K562 (cell line): ENCODE data around the gene MRPL41. TPM values are rescaled to one million over a fixed set of nuclear protein-coding genes. Genes with fewer than 3 reads are reported as not detected.

Experiments used
- ATAC-seq: fragments of 200-7000 bp; cut with Tn5 transposase; 3 replicates; pipeline ENCODE4 v1.9.1; 2020; ENCODE audit warnings: moderate library complexity
- BruUV-seq: library from RNA; stranded (reverse); fragments of 400-500 nt; replicated peaks from 2 replicates; lab custom pipeline; 2021; lab: Mats Ljungman, UMichigan
- CTCF ChIA-PET: fragments of 300-600 bp; formaldehyde crosslinking; extraction: SDS; loops from one replicate; lab custom pipeline; 2021; ENCODE audit warnings: low intra/inter-chr PET ratio; lab: Yijun Ruan, JAX
- POLR2A ChIA-PET: fragments of 300-600, 350-650 bp; sonication (Branson Sonifier 250); formaldehyde crosslinking; extraction: SDS; loops from one replicate; lab custom pipeline; 2021; ENCODE audit warnings: antibody characterized with exemption, inconsistent platforms; lab: Yijun Ruan, JAX
- DNase-seq, 4 experiments: peaks; one replicate each; pipeline versions ENCODE4 v3.0.0 to v3.0.0-alpha.2; 2011 to 2018; ENCODE audit warnings: low spot score in 3 of 4, mixed read lengths in 3 of 4; ENCODE audit errors: extremely low read depth in 1 of 4
- FAIRE-seq: peaks from 2 replicates; lab custom pipeline; 2011; peaks lifted over from hg19 to GRCh38; lab: Jason Lieb, UNC
- H2AFZ ChIP-seq: 2 replicates; pipeline ENCODE4 v1.6.0; 2011; ENCODE audit warnings: low read depth, low read length, control low read depth, inconsistent platforms
- H3K27ac ChIP-seq: fragments of 200-600 bp; 3 replicates; pipeline ENCODE4 v1.8.0; 2011; ENCODE audit warnings: low read depth, mild to moderate bottlenecking, control low read depth, inconsistent platforms, low read length, moderate library complexity, mixed read lengths; ENCODE audit errors: extremely low read depth
- H3K27me3 ChIP-seq, 2 experiments: fragments of 300-600 bp in 1 of 2; 2 replicates in 1 of 2; 3 replicates in 1 of 2; pipeline versions ENCODE4 v1.6.0 to v1.8.0; 2011; ENCODE audit warnings: inconsistent platforms in 2 of 2, low read length in 2 of 2, mild to moderate bottlenecking in 1 of 2, mixed read lengths in 1 of 2, moderate library complexity in 1 of 2; ENCODE audit not compliant: control insufficient read depth in 2 of 2, insufficient read depth in 2 of 2
- H3K36me3 ChIP-seq: fragments of 300-600 bp; 3 replicates; pipeline ENCODE4 v1.8.0; 2011; ENCODE audit warnings: mild to moderate bottlenecking, low read length, inconsistent platforms; ENCODE audit not compliant: control insufficient read depth, insufficient read depth
- H3K4me1 ChIP-seq, 2 experiments: fragments of 200-600 bp in 1 of 2; replicated peaks in 1 of 2; 2 replicates in 1 of 2; 3 replicates in 1 of 2; pipeline versions ENCODE4 v1.5.1 to v1.8.0; 2011; ENCODE audit warnings: inconsistent platforms in 2 of 2, low read length in 2 of 2, mild to moderate bottlenecking in 1 of 2, mixed read lengths in 1 of 2, moderate library complexity in 1 of 2; ENCODE audit not compliant: control insufficient read depth in 2 of 2, insufficient read depth in 2 of 2
- H3K4me2 ChIP-seq: 2 replicates; pipeline ENCODE4 v1.6.1; 2011; ENCODE audit warnings: low read length, control low read depth, inconsistent platforms, mixed read lengths; ENCODE audit not compliant: insufficient read depth
- H3K4me3 ChIP-seq: fragments of 200-600 bp; sonication (generic), shearing (Covaris generic); 2 replicates; pipeline ENCODE4 v1.5.1; 2016; ENCODE audit warnings: control low read depth, inconsistent platforms
- H3K79me2 ChIP-seq: fragments of 200-600 bp; 3 replicates; pipeline ENCODE4 v1.8.0; 2011; ENCODE audit warnings: low read length, inconsistent platforms; ENCODE audit not compliant: control insufficient read depth, insufficient read depth
- H3K9ac ChIP-seq, 2 experiments: 2 replicates each; pipeline versions ENCODE4 v1.6.0 to v1.6.1; 2011; ENCODE audit warnings: low read depth in 2 of 2, low read length in 2 of 2, control low read depth in 1 of 2, inconsistent platforms in 1 of 2, mild to moderate bottlenecking in 1 of 2, mixed read lengths in 1 of 2; ENCODE audit not compliant: insufficient read depth in 1 of 2
- H3K9me1 ChIP-seq: one replicate; pipeline ENCODE4 v1.6.0; 2011; ENCODE audit warnings: inconsistent platforms, mild to moderate bottlenecking, low read length, moderate library complexity; ENCODE audit not compliant: control insufficient read depth, insufficient read depth
- H3K9me3 ChIP-seq: replicated peaks from 2 replicates; pipeline ENCODE4 v1.5.1; 2011; ENCODE audit warnings: low read depth, low read length, inconsistent platforms; ENCODE audit not compliant: control insufficient read depth, insufficient read depth
- H4K20me1 ChIP-seq: replicated peaks from 2 replicates; pipeline ENCODE4 v1.6.1; 2011; ENCODE audit warnings: low read length, inconsistent platforms, mixed read lengths; ENCODE audit not compliant: control insufficient read depth, insufficient read depth
- CREM ChIP-seq: IDR thresholded peaks from 2 replicates; pipeline ENCODE4 v1.6.1; 2014; ENCODE audit warnings: antibody characterized with exemption, low read depth
- ELF1 ChIP-seq: fragments of 200-800 bp; sonication (Bioruptor generic); IDR thresholded peaks from 2 replicates; pipeline ENCODE4 v1.6.1; 2016; ENCODE audit warnings: missing genetic modification characterization, missing compliant biosample characterization
- FIP1L1 ChIP-seq: fragments of 200-400 bp; formaldehyde crosslinking; IDR thresholded peaks from 2 replicates; pipeline ENCODE4 v1.6.1; 2018; ENCODE audit warnings: mild to moderate bottlenecking, low read depth, low read length; ENCODE audit not compliant: poor library complexity, severe bottlenecking
- MECOM ChIP-seq: fragments of 250-450 bp; sonication (Bioruptor Pico); IDR thresholded peaks from 2 replicates; pipeline ENCODE4 v1.8.0; 2022; ENCODE audit warnings: inconsistent platforms
- RAD51 ChIP-seq: fragments of 450-650 bp; IDR thresholded peaks from 2 replicates; pipeline ENCODE4 v1.7.1; 2016; ENCODE audit warnings: low read depth, mild to moderate bottlenecking, borderline replicate concordance
- RBFOX2 ChIP-seq: fragments of 200-400 bp; formaldehyde crosslinking; IDR thresholded peaks from 2 replicates; pipeline ENCODE4 v1.6.1; 2017; ENCODE audit warnings: low read depth, mild to moderate bottlenecking, low read length, moderate library complexity
- RBM22 ChIP-seq: fragments of 200-400 bp; formaldehyde crosslinking; IDR thresholded peaks from 2 replicates; pipeline ENCODE4 v1.6.1; 2018; ENCODE audit warnings: low read length, low read depth; ENCODE audit not compliant: poor library complexity, severe bottlenecking
- SMAD2 ChIP-seq: fragments of 150-350 bp; IDR thresholded peaks from 2 replicates; pipeline ENCODE4 v1.6.1; 2014; ENCODE audit warnings: low read depth, mild to moderate bottlenecking, low read length
- TCFL5 ChIP-seq: fragments of 250-450 bp; sonication (Bioruptor Pico); conservative IDR thresholded peaks from 2 replicates; pipeline ENCODE4 v1.6.1; 2021; ENCODE audit warnings: mild to moderate bottlenecking, moderate library complexity, matching md5 sums
- THRAP3 ChIP-seq: fragments of 450-650 bp; IDR thresholded peaks from 2 replicates; pipeline ENCODE4 v1.6.1; 2016; ENCODE audit warnings: mild to moderate bottlenecking, inconsistent platforms, borderline replicate concordance
- ZBTB33 ChIP-seq: sonication (generic); formaldehyde crosslinking; IDR thresholded peaks from 2 replicates; pipeline ENCODE4 v1.8.1; 2023; ENCODE audit warnings: mild to moderate bottlenecking, missing genetic modification reagents
- ZC3H11A ChIP-seq: IDR thresholded peaks from 2 replicates; pipeline ENCODE4 v1.6.1; 2012; ENCODE audit warnings: low read depth, low read length, improper control_type of control experiment
- ZNF277 ChIP-seq: fragments of 250-450 bp; sonication (Bioruptor Pico); IDR thresholded peaks from 2 replicates; pipeline ENCODE4 v1.8.0; 2022; ENCODE audit warnings: inconsistent platforms, mild to moderate bottlenecking, moderate library complexity, borderline replicate concordance
- ZNF76 ChIP-seq: fragments of 250-450 bp; sonication (Bioruptor Pico); IDR thresholded peaks from 2 replicates; pipeline ENCODE4 v1.4.0; 2020; ENCODE audit warnings: mild to moderate bottlenecking, moderate library complexity, borderline replicate concordance
- WGBS: fragments of 100-300 bp; shearing (Covaris generic); methylation state at CpG from one replicate; pipeline ENCODE4 v1.1.6; 2016; ENCODE audit warnings: low coverage, mixed read lengths; ENCODE audit not compliant: insufficient coverage; ENCODE audit errors: missing lambda C conversion rate; 5-methylcytosine and 5-hydroxymethylcytosine counted together
- in situ Hi-C: fragments of 300-500 bp; cut with MboI; formaldehyde crosslinking; loops from 4 replicates; pipeline ENCODE4 v1.15.0; 2018; ENCODE audit warnings: inconsistent platforms, mixed read lengths
- intact Hi-C: fragments of 100-400 bp; cut with micrococcal nuclease; formaldehyde crosslinking; loops from 2 replicates; pipeline ENCODE4 v1.14.2; 2022
- polyA plus RNA-seq, 8 experiments: library from polyadenylated mRNA; depleted of rRNA in 4 of 8; stranded (reverse) in 5 of 8; unstranded in 3 of 8; fragments of >200 nt; fragmentation: Nextera tagmentation in 2 of 8; fragmentation: Illumina TruSeq in 1 of 8; extraction: Ambion mirVana in 2 of 8; extraction: Trizol in 1 of 8; gene quantifications; 2 replicates each; pipeline versions ENCODE4 v1.2.1 to v1.2.3, GENCODE V29; 2011 to 2014; ENCODE audit warnings: inconsistent platforms in 1 of 8, missing spikeins in 1 of 8
- total RNA-seq, 7 experiments: library from RNA; depleted of rRNA in 6 of 7; stranded (reverse); fragments of >200 nt in 6 of 7; fragmentation: Illumina TruSeq in 2 of 7; extraction: Trizol in 2 of 7; gene quantifications; 2 replicates each; pipeline versions ENCODE4 v1.2.1 to v1.2.3, GENCODE V29; 2011 to 2021; ENCODE audit warnings: low replicate concordance in 1 of 7
- TF ChIP-seq, protein P1 (sequence below): fragments of 450-650 bp; IDR thresholded peaks from one replicate; pipeline ENCODE4 v1.6.1; 2018; ENCODE audit warnings: mild to moderate bottlenecking, moderate library complexity; ENCODE audit not compliant: partially characterized antibody

The MRPL41 gene
- total and polyA plus RNA-seq, 9 of the 15 experiments (the other 6 are each of a cell fraction or from before 2014, with no cell fraction given) = 2.6 to 259 (median 21.6) TPM

- Histone ChIP-seq H2AFZ (no peak overlapping the region), H3K4me2 (no peak overlapping the region), H3K9me3 (no peaks in the 10 kb centered on the region), H3K27ac (no peak overlapping the region), H3K36me3 (peaks cover 75% of the 10 kb centered on the region; the same call in 2 of the 3 replicates), H3K4me3 (no peak overlapping the region), H3K9ac (peak overlapping the region in 1 of 2 experiments; percentile 80; a peak in 2 of 4 replicates), H3K9me1 (peaks cover 8% of the 10 kb centered on the region), H3K4me1 (peaks cover 11 to 54% of the 10 kb centered on the region in 2 experiments), H4K20me1 (peaks cover 4% of the 10 kb centered on the region; the same call in 1 of the 2 replicates), H3K27me3 (no peaks in the 10 kb centered on the region), H3K79me2 (peaks cover 21% of the 10 kb centered on the region)
- no peak for DNase-seq
- in situ Hi-C loops (no loop called here), intact Hi-C loops (loop anchor here (10.0 kb wide), 1 partner anchor 93 kb away; no protein-coding TSS in a partner anchor)
- 85% methylated on average over 20 of the region's 22 CpGs for WGBS
- no peak for ATAC-seq
- BruUV-seq = no TSS peak
- CTCF ChIA-PET = no interaction called here
- POLR2A ChIA-PET = interaction anchor here (0.6 to 1.5 kb wide), 5 partner anchors 9 to 315 kb away, joined by 3 to 5 read pairs (median 4); partner anchors contain the start of gene ZMYND19
- no peak for FAIRE-seq
- TF ChIP-seq SMAD2 = no peak
- no peak for TF ChIP-seq TCFL5
- no peak for TF ChIP-seq ELF1 (tag)
- no peak for TF ChIP-seq RAD51
- no peak for TF ChIP-seq FIP1L1
- no peak for TF ChIP-seq ZNF277
- TF ChIP-seq THRAP3 = 0 out of 2 replicates have a peak, but pooled peaks have one; percentile 24
- no peak for TF ChIP-seq ZC3H11A
- TF ChIP-seq ZNF76 (CRISPR knock-in tag) = no peak
- TF ChIP-seq MECOM = no peak
- TF ChIP-seq RBM22 = peak; percentile 11
- peak; percentile 23; the same call in 1 of the 2 replicates for TF ChIP-seq RBFOX2
- peak; percentile 66 for TF ChIP-seq ZBTB33 (CRISPR knock-in tag)
- TF ChIP-seq CREM = no peak
- TF ChIP-seq, protein P1, sequence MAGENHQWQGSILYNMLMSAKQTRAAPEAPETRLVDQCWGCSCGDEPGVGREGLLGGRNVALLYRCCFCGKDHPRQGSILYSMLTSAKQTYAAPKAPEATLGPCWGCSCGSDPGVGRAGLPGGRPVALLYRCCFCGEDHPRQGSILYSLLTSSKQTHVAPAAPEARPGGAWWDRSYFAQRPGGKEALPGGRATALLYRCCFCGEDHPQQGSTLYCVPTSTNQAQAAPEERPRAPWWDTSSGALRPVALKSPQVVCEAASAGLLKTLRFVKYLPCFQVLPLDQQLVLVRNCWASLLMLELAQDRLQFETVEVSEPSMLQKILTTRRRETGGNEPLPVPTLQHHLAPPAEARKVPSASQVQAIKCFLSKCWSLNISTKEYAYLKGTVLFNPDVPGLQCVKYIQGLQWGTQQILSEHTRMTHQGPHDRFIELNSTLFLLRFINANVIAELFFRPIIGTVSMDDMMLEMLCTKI = no peak
These were observed 29.9 kb downstream of the MRPL41 start for GRCh38 chr9:137581361-137582285.
